HepG2 (cell line): ENCODE data around the gene FNDC3B. TPM values are rescaled to one million over a fixed set of nuclear protein-coding genes. Genes with fewer than 3 reads are reported as not detected.

Source experiments
- ATF4 ChIP-seq, 2 experiments: fragments of 450-650 bp in 1 of 2; sonication (generic) in 1 of 2; formaldehyde crosslinking; IDR thresholded peaks; 2 replicates each; pipeline versions ENCODE4 v1.5.0 to v1.8.0; 2020 to 2022; ENCODE audit warnings: mild to moderate bottlenecking in 1 of 2, missing genetic modification reagents in 1 of 2
- BCL3 ChIP-seq: sonication (generic); formaldehyde crosslinking; IDR thresholded peaks from 2 replicates; pipeline ENCODE4 v1.5.1; 2020; ENCODE audit warnings: mild to moderate bottlenecking, missing genetic modification reagents, moderate library complexity
- ELF1 ChIP-seq: sonication (generic); formaldehyde crosslinking; IDR thresholded peaks from 2 replicates; pipeline ENCODE4 v1.4.0; 2020; ENCODE audit warnings: missing genetic modification reagents
- FOXJ3 ChIP-seq: sonication (generic); formaldehyde crosslinking; IDR thresholded peaks from 2 replicates; pipeline ENCODE4 v1.4.0; 2020; ENCODE audit warnings: missing genetic modification reagents, mild to moderate bottlenecking, borderline replicate concordance
- FOXK2 ChIP-seq: fragments of 450-650 bp; IDR thresholded peaks from 2 replicates; pipeline ENCODE4 v1.6.1; 2016
- FOXO4 ChIP-seq: sonication (generic); formaldehyde crosslinking; conservative IDR thresholded peaks from 2 replicates; pipeline ENCODE4 v1.8.1; 2023; ENCODE audit warnings: missing genetic modification reagents
- POLR2A ChIP-seq, 2 experiments: IDR thresholded peaks; 2 replicates each; pipeline ENCODE4 v1.6.1; 2011; ENCODE audit warnings: low read depth in 2 of 2, low read length in 2 of 2, mild to moderate bottlenecking in 1 of 2, moderate library complexity in 1 of 2; ENCODE audit not compliant: insufficient read depth in 1 of 2
- PPARG ChIP-seq: conservative IDR thresholded peaks from 2 replicates; pipeline ENCODE4 v1.6.1; 2016; ENCODE audit warnings: missing biosample characterization, missing genetic modification reagents
- SP140L ChIP-seq: sonication (generic); formaldehyde crosslinking; IDR thresholded peaks from 2 replicates; pipeline ENCODE4 v1.4.0; 2020; ENCODE audit warnings: missing genetic modification reagents, borderline replicate concordance
- TFAP4 ChIP-seq: sonication (generic); IDR thresholded peaks from 2 replicates; pipeline ENCODE4 v1.6.1; 2016; ENCODE audit warnings: low read depth, borderline replicate concordance
- TFE3 ChIP-seq: IDR thresholded peaks from 2 replicates; pipeline ENCODE4 v1.6.1; 2016
- U2AF1 ChIP-seq: fragments of 200-400 bp; formaldehyde crosslinking; optimal IDR thresholded peaks from 2 replicates; pipeline ENCODE3; 2017; ENCODE audit warnings: mild to moderate bottlenecking, low read depth, low read length
- ZBTB14 ChIP-seq: sonication (generic); formaldehyde crosslinking; IDR thresholded peaks from 2 replicates; pipeline ENCODE4 v1.4.0; 2020; ENCODE audit warnings: missing genetic modification reagents
- ZBTB25 ChIP-seq: IDR thresholded peaks from 2 replicates; pipeline ENCODE4 v1.6.1; 2018; ENCODE audit warnings: missing genetic modification reagents
- ZKSCAN5 ChIP-seq: sonication (generic); formaldehyde crosslinking; IDR thresholded peaks from 2 replicates; pipeline ENCODE4 v1.5.1; 2020; ENCODE audit warnings: mild to moderate bottlenecking, missing genetic modification reagents
- ZNF232 ChIP-seq: sonication (generic); formaldehyde crosslinking; IDR thresholded peaks from 2 replicates; pipeline ENCODE4 v1.4.0; 2020; ENCODE audit warnings: missing genetic modification reagents, borderline replicate concordance
- ZNF350 ChIP-seq: sonication (generic); formaldehyde crosslinking; IDR thresholded peaks from 2 replicates; pipeline ENCODE4 v1.4.0; 2020; ENCODE audit warnings: mild to moderate bottlenecking, low read depth, missing genetic modification reagents, borderline replicate concordance
- ZNF572 ChIP-seq: sonication (generic); formaldehyde crosslinking; IDR thresholded peaks from 2 replicates; pipeline ENCODE4 v1.5.1; 2020; ENCODE audit warnings: mild to moderate bottlenecking, missing genetic modification reagents
- ZNF792 ChIP-seq: IDR thresholded peaks from 2 replicates; pipeline ENCODE4 v1.6.1; 2016
- ZNF841 ChIP-seq: sonication (generic); formaldehyde crosslinking; IDR thresholded peaks from 2 replicates; pipeline ENCODE4 v1.8.1; 2023; ENCODE audit warnings: missing genetic modification reagents, borderline replicate concordance
- ZNF850 ChIP-seq: sonication (generic); formaldehyde crosslinking; conservative IDR thresholded peaks from 2 replicates; pipeline ENCODE4 v1.9.0; 2021; ENCODE audit warnings: mild to moderate bottlenecking, missing genetic modification reagents
- polyA plus RNA-seq, 8 experiments: library from polyadenylated mRNA; depleted of rRNA in 3 of 8; stranded (reverse) in 7 of 8; unstranded in 1 of 8; fragments of >200 nt; fragmentation: Illumina TruSeq in 4 of 8; extraction: Trizol in 4 of 8; gene quantifications; 2 replicates each; pipeline versions ENCODE4 v1.2.1 to v1.2.3, GENCODE V29; 2011 to 2016; ENCODE audit warnings: low read depth in 4 of 8, missing spikeins in 1 of 8, mixed read lengths in 1 of 8; ENCODE audit not compliant: insufficient read depth in 1 of 8
- total RNA-seq, 5 experiments: library from RNA; depleted of rRNA; stranded (reverse); fragments of >200 nt; fragmentation: Illumina TruSeq; extraction: Trizol; gene quantifications; 2 replicates each; pipeline ENCODE4 v1.2.3, GENCODE V29; 2016; ENCODE audit warnings: low read depth in 1 of 5

The FNDC3B gene
- total and polyA plus RNA-seq, 2 of the 13 experiments (the other 11 are each of a cell fraction or from before 2014, with no cell fraction given) = 74.8 to 103 TPM

GRCh38 chr3:172098698-172099494 is 59.5 kb downstream of the FNDC3B start (continued):
- TF ChIP-seq TFE3 (CRISPR knock-in tag) (no peak; the same call in 1 of the 2 replicates), ZNF792 (CRISPR knock-in tag) (peak; percentile 60), ZNF232 (CRISPR knock-in tag) (peak; percentile 99), FOXJ3 (CRISPR knock-in tag) (0 out of 2 replicates have a peak, but pooled peaks have one; percentile 49), TFAP4 (no peak), PPARG (CRISPR knock-in tag) (0 out of 2 replicates have a peak, but pooled peaks have one; percentile 41), ZBTB25 (CRISPR knock-in tag) (no peak), POLR2A (IDR thresholded peaks at IDR 0.05; ENCODE audit: insufficient read depth in 1 of 2, low read depth in 2 of 2, low read length in 2 of 2) (peak in 1 of 2 experiments; percentile 31; a peak in 1 of 4 replicates), ZBTB14 (CRISPR knock-in tag) (no peak), FOXO4 (CRISPR knock-in tag) (no peak), ZNF841 (CRISPR knock-in tag) (no peak), BCL3 (CRISPR knock-in tag) (peak; percentile 36; the same call in 1 of the 2 replicates), ZNF850 (CRISPR knock-in tag) (no peak), ZNF350 (CRISPR knock-in tag) (no peak), ELF1 (CRISPR knock-in tag) (peak; percentile 43; the same call in 1 of the 2 replicates), ATF4 (CRISPR knock-in tag; IDR thresholded peaks at IDR 0.05) (0 out of 4 replicates have a peak, but pooled peaks of 1 of the 2 experiments have one; percentile 22), FOXK2 (no peak), U2AF1 (no peak), ZNF572 (CRISPR knock-in tag) (no peak), ZKSCAN5 (CRISPR knock-in tag) (no peak), SP140L (no peak)
